GM12892 (cell line): ENCODE results near the gene POP4.

Source experiments
- POLR2A ChIP-seq: IDR thresholded peaks from 2 replicates; pipeline ENCODE4 v1.6.1; 2011; ENCODE audit warnings: low read depth, low read length, control low read depth
- TAF1 ChIP-seq: IDR thresholded peaks from 2 replicates; pipeline ENCODE4 v1.6.1; 2011; ENCODE audit warnings: low read depth, mild to moderate bottlenecking, control low read depth, low read length, borderline replicate concordance

- TF ChIP-seq POLR2A (no peak), TAF1 (no peak)
Observed at GRCh38 chr19:29655648-29656335, 49.7 kb downstream of the POP4 start.
